ENCODE measurements around the gene SMIM27. TPM values are rescaled to one million over a fixed set of nuclear protein-coding genes. Genes with fewer than 3 reads are reported as not detected.
"Not testable (repeated sequence)": the region's sequence is repeated elsewhere in the genome, so short reads cannot be mapped to it uniquely, and the experiment has no call there.

The SMIM27 gene
- polyA plus RNA-seq, 1 donor from 2014 or later, result 103 TPM

- Mint-ChIP-seq H3K4me3 (no peak overlapping the region), H3K9me3 (no peaks in the 10 kb centered on the region), H3K27ac (no peak overlapping the region), H3K4me1 (peaks cover 4 to 8% (median 7%) of the 10 kb centered on the region in 3 donors), H3K36me3 (peaks cover 7% of the 10 kb centered on the region), H3K27me3 (no peaks in the 10 kb centered on the region)
These were observed 9.1 kb upstream of the SMIM27 start for GRCh38 chr9:32543047-32543446.

DNA sequence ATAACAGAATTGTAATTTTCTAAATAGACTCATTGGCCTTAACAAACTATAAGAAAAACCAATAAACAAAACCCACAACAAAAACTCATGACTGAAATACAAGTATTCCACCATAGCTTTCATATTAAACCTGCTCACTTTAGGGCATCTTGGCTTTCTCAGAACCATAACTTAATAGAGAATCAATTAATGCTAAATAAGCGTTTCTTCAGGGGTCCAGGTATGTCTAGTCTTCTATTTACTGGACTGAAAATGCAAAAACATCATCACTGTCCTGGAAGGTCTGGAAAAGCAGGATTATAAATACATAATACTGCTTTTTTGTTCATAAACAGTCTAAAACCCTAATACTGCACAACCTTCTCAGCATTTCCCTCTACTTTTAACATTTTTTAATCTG, 6.2 kb upstream of the SMIM27 start:
- no peak overlapping the region for H3K4me3 Mint-ChIP-seq
- H3K27ac Mint-ChIP-seq, result no peak overlapping the region

GRCh38 chr9:32548213-32548612, 3.9 kb upstream of the SMIM27 start:
- H3K9me3 Mint-ChIP-seq, H3K27me3 Mint-ChIP-seq, H3K36me3 Mint-ChIP-seq: not testable (repeated sequence)
- Mint-ChIP-seq H3K27ac (peak overlapping the region in 1 of 3 donors; percentile 10), H3K4me3 (peak overlapping the region in 2 of 4 donors; percentile 32 to 72), H3K4me1 (peaks cover 25 to 29% (median 29%) of the 10 kb centered on the region in 3 donors)

More for the DNA sequence above, 6.2 kb upstream of the SMIM27 start:
- peaks cover 20 to 24% (median 21%) of the 10 kb centered on the region in 3 donors for H3K4me1 Mint-ChIP-seq
- no peaks in the 10 kb centered on the region for H3K27me3 Mint-ChIP-seq
- peaks cover 10% of the 10 kb centered on the region for H3K36me3 Mint-ChIP-seq
- no peaks in the 10 kb centered on the region for H3K9me3 Mint-ChIP-seq

- Mint-ChIP-seq H3K36me3 (peaks cover 8% of the 10 kb centered on the region), H3K4me1 (peaks cover 25 to 31% (median 29%) of the 10 kb centered on the region in 3 donors), H3K27me3 (no peaks in the 10 kb centered on the region), H3K4me3 (peak overlapping the region; percentile 94 to 99 (median 97)), H3K9me3 (no peaks in the 10 kb centered on the region), H3K27ac (peak overlapping the region; percentile 64 to 97 (median 92))
These were observed 2.0 kb upstream of the SMIM27 start for GRCh38 chr9:32550150-32550561.

DNA sequence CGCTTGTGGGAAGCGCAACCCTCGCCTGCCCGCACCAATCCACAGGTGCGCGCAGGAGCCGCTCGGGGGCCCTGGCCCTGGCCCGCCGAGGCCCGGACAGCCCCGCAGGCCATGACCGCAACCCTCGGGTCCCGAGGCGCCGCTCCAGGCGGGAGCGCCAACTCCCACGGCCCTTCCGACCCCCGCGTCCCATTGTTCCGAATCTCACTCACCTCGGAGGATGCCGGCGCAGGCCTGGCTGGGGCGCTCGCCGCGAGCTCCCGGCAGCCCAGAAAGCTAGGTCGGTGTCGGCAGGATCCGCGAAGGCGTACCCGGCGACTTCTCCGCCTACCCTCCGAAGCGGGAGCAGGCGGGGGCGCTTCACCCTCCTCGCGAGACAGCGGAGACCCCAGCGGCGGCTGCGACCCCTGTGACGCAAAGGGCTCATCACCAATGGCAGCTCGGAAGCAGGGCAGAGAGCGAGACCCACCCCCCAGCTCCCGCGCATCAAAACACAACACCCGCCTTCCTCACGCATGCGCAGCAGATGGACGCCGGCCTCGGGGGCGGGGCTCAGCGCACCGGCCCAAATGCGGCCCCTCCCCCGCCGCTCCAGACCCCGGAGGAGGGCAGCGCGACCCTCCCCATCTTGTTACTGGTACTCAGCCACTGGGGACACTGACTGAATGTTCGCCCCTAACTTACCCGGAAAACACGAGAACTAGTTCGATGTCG, 1.4 kb upstream of the SMIM27 start:
- Mint-ChIP-seq H3K9me3 (no peaks in the 10 kb centered on the region), H3K36me3 (peaks cover 8% of the 10 kb centered on the region), H3K4me3 (peak overlapping the region; percentile 96 to 99 (median 98)), H3K4me1 (peaks cover 27 to 31% (median 29%) of the 10 kb centered on the region in 3 donors), H3K27me3 (no peaks in the 10 kb centered on the region), H3K27ac (peak overlapping the region; percentile 92 to 97 (median 97))

GRCh38 chr9:32551276-32552051, 663 bp upstream of the SMIM27 start:
- Mint-ChIP-seq H3K27ac (peak overlapping the region; percentile 92 to 97 (median 97)), H3K4me3 (peak overlapping the region; percentile 96 to 99 (median 98)), H3K9me3 (no peaks in the 10 kb centered on the region), H3K4me1 (peaks cover 28 to 35% (median 34%) of the 10 kb centered on the region in 3 donors), H3K36me3 (peaks cover 8% of the 10 kb centered on the region), H3K27me3 (no peaks in the 10 kb centered on the region)

DNA sequence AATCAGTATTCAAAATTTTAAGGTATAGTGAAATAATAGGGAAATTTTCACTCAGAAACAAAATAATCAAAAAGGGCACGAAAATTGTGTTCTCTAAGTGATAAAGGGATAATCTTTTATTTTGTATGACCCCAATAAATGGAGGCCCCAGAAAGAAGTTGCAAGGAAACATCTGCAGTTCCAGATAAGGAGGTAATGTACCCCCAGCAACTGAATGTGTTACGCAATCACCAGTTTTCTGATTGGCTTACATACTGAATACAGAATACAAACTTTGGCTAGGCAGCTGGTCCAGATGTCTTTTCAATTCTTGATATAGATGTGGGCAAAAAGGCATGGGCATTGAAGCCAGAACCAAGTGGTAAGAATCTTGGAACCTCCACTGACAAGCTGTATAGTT, 2.0 kb downstream of the SMIM27 start:
- peak overlapping the region in 1 of 4 donors; percentile 99 for H3K4me3 Mint-ChIP-seq
- no peaks in the 10 kb centered on the region for H3K27me3 Mint-ChIP-seq
- H3K4me1 Mint-ChIP-seq, result peaks cover 27 to 38% (median 33%) of the 10 kb centered on the region in 3 donors

DNA sequence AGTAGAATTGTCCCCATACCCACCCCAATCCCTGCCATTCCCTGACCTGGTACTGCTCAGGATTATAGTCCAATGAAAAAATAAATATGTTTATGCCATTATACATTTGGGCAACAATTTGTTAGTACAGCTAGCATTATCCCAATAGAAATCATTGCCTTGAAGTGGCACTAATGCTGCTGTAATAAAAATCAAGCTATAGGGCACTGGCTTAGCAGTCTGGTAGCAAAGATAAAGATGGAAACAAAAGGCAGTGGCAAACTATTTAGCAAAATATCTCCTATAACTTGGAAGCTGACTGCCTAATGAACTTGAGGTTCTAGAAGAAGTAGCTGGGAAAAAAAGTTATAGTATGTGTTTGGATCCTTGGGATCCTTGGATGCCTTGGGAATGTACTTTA, 2.5 kb downstream of the SMIM27 start:
- Mint-ChIP-seq H3K27me3 (no peaks in the 10 kb centered on the region), H3K4me3 (no peak overlapping the region), H3K9me3 (no peaks in the 10 kb centered on the region), H3K27ac (peak overlapping the region in 2 of 3 donors; percentile 39 to 81), H3K4me1 (peaks cover 31 to 39% (median 33%) of the 10 kb centered on the region in 3 donors), H3K36me3 (peaks cover 2% of the 10 kb centered on the region)

More for the DNA sequence above, 2.0 kb downstream of the SMIM27 start:
- Mint-ChIP-seq H3K27ac (peak overlapping the region in 2 of 3 donors; percentile 39 to 92), H3K9me3 (no peaks in the 10 kb centered on the region), H3K36me3 (peaks cover 2% of the 10 kb centered on the region)

DNA sequence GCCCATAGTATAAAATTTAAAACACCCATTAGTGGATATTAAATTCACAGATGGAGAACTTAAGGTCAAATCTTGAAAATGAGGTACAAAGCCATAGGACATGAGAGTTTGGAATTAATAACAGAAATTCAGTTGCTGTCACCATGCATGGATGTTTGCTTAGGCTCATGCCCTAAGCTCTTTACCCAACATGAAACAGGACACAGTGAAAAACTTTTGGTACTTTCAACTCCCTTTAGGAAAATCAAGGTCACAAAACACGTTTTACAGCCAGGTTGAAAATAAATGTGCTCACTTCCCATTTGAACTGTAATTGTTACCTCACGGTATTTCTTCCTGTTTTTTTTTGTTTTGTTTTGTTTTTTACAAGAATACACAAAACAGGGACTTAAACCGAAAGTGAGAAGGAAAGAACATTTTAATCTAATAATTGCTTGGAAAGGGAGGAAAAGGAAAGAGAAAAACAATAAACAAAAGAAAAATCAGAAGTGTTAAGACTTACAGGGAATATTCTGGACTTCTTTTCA, 6.3 kb downstream of the SMIM27 start:
- Mint-ChIP-seq H3K27ac (peak overlapping the region; percentile 28 to 85 (median 60)), H3K4me3 (peak overlapping the region in 1 of 4 donors; percentile 61), H3K9me3 (no peaks in the 10 kb centered on the region), H3K36me3 (peaks cover 3% of the 10 kb centered on the region), H3K4me1 (peaks cover 24 to 30% (median 30%) of the 10 kb centered on the region in 3 donors), H3K27me3 (no peaks in the 10 kb centered on the region)

- Mint-ChIP-seq H3K36me3 (peaks cover 3% of the 10 kb centered on the region), H3K4me3 (no peak overlapping the region), H3K9me3 (no peaks in the 10 kb centered on the region), H3K27me3 (no peaks in the 10 kb centered on the region), H3K27ac (no peak overlapping the region), H3K4me1 (peaks cover 6 to 12% (median 10%) of the 10 kb centered on the region in 3 donors)
These were observed 13.8 kb downstream of the SMIM27 start for GRCh38 chr9:32565967-32566366.

DNA sequence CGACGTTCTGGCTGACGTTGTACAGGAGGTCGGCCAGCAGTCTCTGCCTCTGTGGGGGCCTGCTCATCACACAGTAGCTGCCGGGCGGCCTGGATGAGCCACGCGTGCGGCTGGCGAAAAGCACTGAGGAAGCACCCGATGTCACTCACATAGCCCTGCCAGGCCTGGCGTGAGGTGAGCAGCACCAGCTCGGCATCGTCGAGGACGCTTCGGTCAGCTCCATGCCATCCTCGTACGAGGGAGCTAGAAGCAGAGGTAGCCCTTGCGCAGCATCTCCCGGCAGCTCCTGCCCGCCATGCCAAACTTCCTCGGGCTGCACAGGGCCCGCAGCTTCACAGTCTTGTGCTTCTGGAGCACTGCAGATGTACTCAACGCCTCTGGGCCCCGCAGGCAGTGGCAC, 14.6 kb downstream of the SMIM27 start:
- Mint-ChIP-seq H3K9me3 (no peaks in the 10 kb centered on the region), H3K27me3 (no peaks in the 10 kb centered on the region), H3K36me3 (peaks cover 2% of the 10 kb centered on the region), H3K4me1 (peaks cover 4 to 12% (median 8%) of the 10 kb centered on the region in 3 donors), H3K27ac (peak overlapping the region in 1 of 3 donors; percentile 69), H3K4me3 (no peak overlapping the region)

GRCh38 chr9:32570262-32570661, 18.1 kb downstream of the SMIM27 start:
- peaks cover 1% of the 10 kb centered on the region for H3K36me3 Mint-ChIP-seq
- H3K9me3 Mint-ChIP-seq, result no peaks in the 10 kb centered on the region
- H3K4me3 Mint-ChIP-seq, result no peak overlapping the region
- peaks cover 15 to 20% (median 15%) of the 10 kb centered on the region in 3 donors for H3K4me1 Mint-ChIP-seq
- H3K27ac Mint-ChIP-seq, result peak overlapping the region in 2 of 3 donors; percentile 76 to 80
- H3K27me3 Mint-ChIP-seq, result no peaks in the 10 kb centered on the region

DNA sequence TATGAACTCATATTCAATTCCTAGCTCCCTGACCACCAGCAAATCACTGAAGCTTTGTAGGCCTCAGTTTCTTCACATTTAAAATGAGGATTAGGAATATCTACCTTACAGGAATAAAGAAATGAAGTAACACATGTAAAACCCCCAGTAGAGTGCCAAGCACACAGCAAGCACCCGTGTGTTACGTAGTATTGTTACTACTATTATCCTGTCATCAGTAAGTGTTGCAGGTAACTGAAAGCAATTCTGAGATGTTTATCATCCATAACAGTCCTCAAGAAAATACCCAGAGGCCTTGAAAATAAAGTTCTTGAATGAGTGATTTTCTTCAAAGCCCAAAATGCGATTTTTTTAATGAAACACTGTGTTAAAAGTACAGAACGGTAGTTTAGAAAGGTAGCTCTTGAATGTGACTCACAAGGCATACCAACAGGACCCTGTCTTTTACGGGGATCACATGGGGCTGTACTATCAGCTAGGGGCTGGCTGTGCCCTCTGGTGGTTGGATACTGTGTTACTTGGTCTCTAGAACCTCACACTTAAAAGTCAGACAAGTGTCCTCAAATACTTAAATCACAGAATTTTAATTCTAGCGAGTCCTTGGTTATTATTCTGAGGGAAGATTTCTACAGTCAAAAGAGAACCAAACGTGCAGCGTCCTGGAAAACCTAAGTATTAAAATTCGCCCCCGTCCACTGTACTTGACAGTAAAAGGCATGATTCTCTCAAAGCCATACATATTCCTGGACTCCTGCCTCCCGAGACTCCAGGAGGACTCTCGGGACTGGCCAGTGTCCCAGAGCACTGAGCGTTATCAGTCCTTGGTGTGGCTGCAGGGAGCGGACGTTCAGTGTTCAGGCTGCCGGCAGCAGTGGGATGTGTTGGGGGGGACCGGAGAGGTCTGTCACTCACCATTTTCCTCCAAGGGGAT, 20.1 kb downstream of the SMIM27 start:
- Mint-ChIP-seq H3K36me3 (peaks cover 1% of the 10 kb centered on the region), H3K9me3 (no peaks in the 10 kb centered on the region), H3K27me3 (no peaks in the 10 kb centered on the region), H3K27ac (peak overlapping the region; percentile 92 to 98 (median 98)), H3K4me3 (peak overlapping the region; percentile 96 to 100 (median 98)), H3K4me1 (peaks cover 15 to 20% (median 15%) of the 10 kb centered on the region in 3 donors)

GRCh38 chr9:32572900-32573523, 20.9 kb downstream of the SMIM27 start, which contains the start of gene NDUFB6:
Gene NDUFB6, minus strand, starts transcription at chr9:32573159. Its CDS starts 99 bp downstream, at chr9:32573060.
- peaks cover 1% of the 10 kb centered on the region for H3K36me3 Mint-ChIP-seq
- H3K4me1 Mint-ChIP-seq, result peaks cover 15 to 19% (median 15%) of the 10 kb centered on the region in 3 donors
- H3K9me3 Mint-ChIP-seq, result no peaks in the 10 kb centered on the region
- H3K27me3 Mint-ChIP-seq, result no peaks in the 10 kb centered on the region
- H3K4me3 Mint-ChIP-seq, result peak within 1 kb of the TSS; percentile 96 to 100 (median 98)
- H3K27ac Mint-ChIP-seq, result peak within 1 kb of the TSS; percentile 92 to 98 (median 98)
